ENCODE data around the gene RABGGTA. TPM values are rescaled to one million over a fixed set of nuclear protein-coding genes. Genes with fewer than 3 reads are reported as not detected.

RABGGTA gene
- total RNA-seq, result 54.0 and 59.2 TPM in 2 replicates

GRCh38 chr14:24271134-24271833, at the start of gene RABGGTA:
RABGGTA (minus strand) TSS chr14:24271597; CDS start chr14:24271115, 482 bp downstream.
- H3K4me3 ChIP-seq (ENCODE audit: low read depth, low read length), result peak within 1 kb of the TSS; percentile 68
- peaks cover 2% of the 10 kb centered on the region for H3K36me3 ChIP-seq (ENCODE audit: control insufficient read depth, insufficient read depth, low read length)
- no peaks in the 10 kb centered on the region for H3K27me3 ChIP-seq (ENCODE audit: control insufficient read depth, insufficient read depth, low read length)
- DNase-seq (ENCODE audit: low read depth), result peak; percentile 31
- TF ChIP-seq CTCF (IDR thresholded peaks at IDR 0.05; ENCODE audit: insufficient read depth, low read length, poor library complexity, severe bottlenecking), result peak; percentile 64

- no peak for TF ChIP-seq CTCF (IDR thresholded peaks at IDR 0.05; ENCODE audit: insufficient read depth, low read length, poor library complexity, severe bottlenecking)
- peaks cover 27% of the 10 kb centered on the region for H3K27me3 ChIP-seq (ENCODE audit: control insufficient read depth, insufficient read depth, low read length)
- DNase-seq (ENCODE audit: low read depth), result no peak
- no peak overlapping the region for H3K4me3 ChIP-seq (ENCODE audit: low read depth, low read length)
- H3K36me3 ChIP-seq (ENCODE audit: control insufficient read depth, insufficient read depth, low read length), result no peaks in the 10 kb centered on the region
Measured at GRCh38 chr14:24317141-24317928, 45.9 kb upstream of the RABGGTA start.

GRCh38 chr14:24316597-24316950, 45.2 kb upstream of the RABGGTA start:
- Histone ChIP-seq H3K36me3 (ENCODE audit: control insufficient read depth, insufficient read depth, low read length) (no peaks in the 10 kb centered on the region), H3K27me3 (ENCODE audit: control insufficient read depth, insufficient read depth, low read length) (peaks cover 25% of the 10 kb centered on the region), H3K4me3 (ENCODE audit: low read depth, low read length) (no peak overlapping the region)
- no peak for DNase-seq (ENCODE audit: low read depth)
- no peak for TF ChIP-seq CTCF (IDR thresholded peaks at IDR 0.05; ENCODE audit: insufficient read depth, low read length, poor library complexity, severe bottlenecking)

GRCh38 chr14:24315807-24316596, 44.6 kb upstream of the RABGGTA start:
- H3K4me3 ChIP-seq (ENCODE audit: low read depth, low read length), result no peak overlapping the region
- H3K36me3 ChIP-seq (ENCODE audit: control insufficient read depth, insufficient read depth, low read length), result no peaks in the 10 kb centered on the region
- peaks cover 25% of the 10 kb centered on the region for H3K27me3 ChIP-seq (ENCODE audit: control insufficient read depth, insufficient read depth, low read length)
- peak; percentile 4 for TF ChIP-seq CTCF (IDR thresholded peaks at IDR 0.05; ENCODE audit: insufficient read depth, low read length, poor library complexity, severe bottlenecking)
- no peak for DNase-seq (ENCODE audit: low read depth)

- no peaks in the 10 kb centered on the region for H3K36me3 ChIP-seq (ENCODE audit: control insufficient read depth, insufficient read depth, low read length)
- no peak overlapping the region for H3K4me3 ChIP-seq (ENCODE audit: low read depth, low read length)
- no peak for DNase-seq (ENCODE audit: low read depth)
- no peak for TF ChIP-seq CTCF (IDR thresholded peaks at IDR 0.05; ENCODE audit: insufficient read depth, low read length, poor library complexity, severe bottlenecking)
- H3K27me3 ChIP-seq (ENCODE audit: control insufficient read depth, insufficient read depth, low read length), result peaks cover 25% of the 10 kb centered on the region
Measured at GRCh38 chr14:24315243-24315806, 43.9 kb upstream of the RABGGTA start.

All from kidney epithelial cell (primary cell).